ENCODE data around the gene VGLL4. TPM values are rescaled to one million over a fixed set of nuclear protein-coding genes. Genes with fewer than 3 reads are reported as not detected.
A peak's percentile ranks its signal among the peaks of the same experiment; 100 is the strongest.

Gene VGLL4
- total RNA-seq, 1 experiment from 2014 or later: 66.0 TPM

DNA sequence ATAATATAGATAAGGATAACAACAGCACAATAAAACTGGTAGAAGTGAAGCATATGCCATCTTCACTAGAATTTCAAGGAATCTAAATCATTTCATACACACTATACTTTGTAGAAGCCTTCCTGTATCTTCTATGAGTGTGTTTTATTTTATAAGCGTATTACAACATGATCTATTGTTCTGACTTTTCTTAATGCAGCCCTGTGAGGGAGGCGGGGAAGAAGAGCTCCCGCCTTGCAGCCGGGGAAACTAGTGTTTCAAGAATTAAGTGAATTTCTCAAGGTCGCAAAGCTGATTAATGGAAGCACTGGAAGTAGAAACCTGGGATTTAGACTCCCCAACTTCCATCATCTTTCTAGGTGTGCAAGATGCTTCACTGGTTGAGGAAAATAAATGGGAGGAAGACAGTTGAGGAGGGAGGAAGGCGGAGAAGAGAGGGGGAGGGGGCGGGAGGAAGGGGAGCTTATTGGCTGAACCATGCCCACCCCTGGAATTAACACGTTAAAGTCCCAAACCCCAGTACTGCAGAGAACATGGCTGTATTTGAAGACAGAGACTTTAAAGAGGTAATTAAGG, 32.9 kb downstream of the VGLL4 start:
- no peak for DNase-seq (ENCODE audit: low read depth, low spot score)
- in situ Hi-C loops (cut with HindIII; ENCODE audit: low pct_unique_long_range_greater_than_20kb, low sequenced_read_pairs) (no loop called here), intact Hi-C loops (cut with micrococcal nuclease; ENCODE audit: unreplicated experiment) (no loop called here)
- ChIA-PET POLR2A (no interaction called here), CTCF (no interaction called here)
- H3K36me3 ChIP-seq (ENCODE audit: control insufficient read depth, insufficient read depth, low read length): no peaks in the 10 kb centered on the region
- H3K9me3 ChIP-seq (ENCODE audit: control insufficient read depth, insufficient read depth, low read depth, low read length): no peaks in the 10 kb centered on the region
- no peaks in the 10 kb centered on the region for H3K27me3 ChIP-seq (ENCODE audit: control insufficient read depth, insufficient read depth, low read length)
- no TSS peak for BruUV-seq (replicated peaks)
- H3K4me1 ChIP-seq (ENCODE audit: control insufficient read depth, insufficient read depth, low read length): peaks cover 95% of the 10 kb centered on the region
- H3K4me3 ChIP-seq (ENCODE audit: low read depth in 2 of 2, low read length in 2 of 2): peak overlapping the region in 1 of 2 experiments; percentile 30; a peak in 2 of 4 replicates
- TF ChIP-seq, protein P1, sequence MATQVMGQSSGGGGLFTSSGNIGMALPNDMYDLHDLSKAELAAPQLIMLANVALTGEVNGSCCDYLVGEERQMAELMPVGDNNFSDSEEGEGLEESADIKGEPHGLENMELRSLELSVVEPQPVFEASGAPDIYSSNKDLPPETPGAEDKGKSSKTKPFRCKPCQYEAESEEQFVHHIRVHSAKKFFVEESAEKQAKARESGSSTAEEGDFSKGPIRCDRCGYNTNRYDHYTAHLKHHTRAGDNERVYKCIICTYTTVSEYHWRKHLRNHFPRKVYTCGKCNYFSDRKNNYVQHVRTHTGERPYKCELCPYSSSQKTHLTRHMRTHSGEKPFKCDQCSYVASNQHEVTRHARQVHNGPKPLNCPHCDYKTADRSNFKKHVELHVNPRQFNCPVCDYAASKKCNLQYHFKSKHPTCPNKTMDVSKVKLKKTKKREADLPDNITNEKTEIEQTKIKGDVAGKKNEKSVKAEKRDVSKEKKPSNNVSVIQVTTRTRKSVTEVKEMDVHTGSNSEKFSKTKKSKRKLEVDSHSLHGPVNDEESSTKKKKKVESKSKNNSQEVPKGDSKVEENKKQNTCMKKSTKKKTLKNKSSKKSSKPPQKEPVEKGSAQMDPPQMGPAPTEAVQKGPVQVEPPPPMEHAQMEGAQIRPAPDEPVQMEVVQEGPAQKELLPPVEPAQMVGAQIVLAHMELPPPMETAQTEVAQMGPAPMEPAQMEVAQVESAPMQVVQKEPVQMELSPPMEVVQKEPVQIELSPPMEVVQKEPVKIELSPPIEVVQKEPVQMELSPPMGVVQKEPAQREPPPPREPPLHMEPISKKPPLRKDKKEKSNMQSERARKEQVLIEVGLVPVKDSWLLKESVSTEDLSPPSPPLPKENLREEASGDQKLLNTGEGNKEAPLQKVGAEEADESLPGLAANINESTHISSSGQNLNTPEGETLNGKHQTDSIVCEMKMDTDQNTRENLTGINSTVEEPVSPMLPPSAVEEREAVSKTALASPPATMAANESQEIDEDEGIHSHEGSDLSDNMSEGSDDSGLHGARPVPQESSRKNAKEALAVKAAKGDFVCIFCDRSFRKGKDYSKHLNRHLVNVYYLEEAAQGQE (IDR thresholded peaks at IDR 0.05; ENCODE audit: insufficient read depth in 1 of 2, low read depth in 2 of 2, low read length in 1 of 2): no peak
- no peak for TF ChIP-seq TCF7L2 (IDR thresholded peaks at IDR 0.05; ENCODE audit: low read depth, low read length)
- TF ChIP-seq, protein P2, sequence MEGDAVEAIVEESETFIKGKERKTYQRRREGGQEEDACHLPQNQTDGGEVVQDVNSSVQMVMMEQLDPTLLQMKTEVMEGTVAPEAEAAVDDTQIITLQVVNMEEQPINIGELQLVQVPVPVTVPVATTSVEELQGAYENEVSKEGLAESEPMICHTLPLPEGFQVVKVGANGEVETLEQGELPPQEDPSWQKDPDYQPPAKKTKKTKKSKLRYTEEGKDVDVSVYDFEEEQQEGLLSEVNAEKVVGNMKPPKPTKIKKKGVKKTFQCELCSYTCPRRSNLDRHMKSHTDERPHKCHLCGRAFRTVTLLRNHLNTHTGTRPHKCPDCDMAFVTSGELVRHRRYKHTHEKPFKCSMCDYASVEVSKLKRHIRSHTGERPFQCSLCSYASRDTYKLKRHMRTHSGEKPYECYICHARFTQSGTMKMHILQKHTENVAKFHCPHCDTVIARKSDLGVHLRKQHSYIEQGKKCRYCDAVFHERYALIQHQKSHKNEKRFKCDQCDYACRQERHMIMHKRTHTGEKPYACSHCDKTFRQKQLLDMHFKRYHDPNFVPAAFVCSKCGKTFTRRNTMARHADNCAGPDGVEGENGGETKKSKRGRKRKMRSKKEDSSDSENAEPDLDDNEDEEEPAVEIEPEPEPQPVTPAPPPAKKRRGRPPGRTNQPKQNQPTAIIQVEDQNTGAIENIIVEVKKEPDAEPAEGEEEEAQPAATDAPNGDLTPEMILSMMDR (IDR thresholded peaks at IDR 0.05): no peak
- no peak for TF ChIP-seq SIN3A (IDR thresholded peaks at IDR 0.05; ENCODE audit: borderline replicate concordance, insufficient read depth, low read depth, low read length)
- TF ChIP-seq POLR2AphosphoS5 (IDR thresholded peaks at IDR 0.05; ENCODE audit: low read depth, low read length): no peak
- peak overlapping the region; percentile 97 for H3K27ac ChIP-seq (ENCODE audit: low read length)
- ATAC-seq: no peak

DNA sequence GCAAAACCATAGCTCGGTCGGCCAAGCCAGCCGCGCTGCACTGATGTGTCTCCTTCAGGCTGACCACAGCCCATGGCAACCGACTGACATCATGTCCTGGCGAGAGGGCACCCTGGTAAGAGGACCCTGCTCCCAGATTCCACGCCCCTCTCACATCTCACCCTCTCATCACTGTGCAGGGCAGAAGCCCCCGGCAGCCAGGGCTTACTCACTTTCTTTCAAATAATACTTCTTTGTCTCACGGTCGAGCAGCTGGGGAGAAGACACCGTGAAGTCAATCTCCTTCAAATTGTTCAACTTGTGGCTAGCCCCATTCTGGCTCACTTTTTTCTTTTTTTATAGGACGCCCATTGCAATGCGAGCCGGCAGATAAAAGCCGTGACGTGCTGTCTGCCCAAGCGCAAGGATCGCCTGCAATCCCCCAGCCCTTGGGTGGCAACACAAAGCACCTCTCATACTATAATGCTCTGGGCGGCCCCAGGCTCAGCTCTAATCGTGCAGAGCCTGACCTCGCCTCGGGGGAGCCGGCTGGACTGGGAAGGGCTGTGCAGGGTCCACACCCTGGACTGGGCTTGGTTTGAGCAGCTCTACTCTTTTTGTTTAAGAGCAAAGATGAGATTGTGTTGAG, 33.6 kb downstream of the VGLL4 start:
- TF ChIP-seq TCF7L2 (IDR thresholded peaks at IDR 0.05; ENCODE audit: low read depth, low read length): peak; percentile 61; the same call in 1 of the 2 replicates
- TF ChIP-seq, protein P2 (IDR thresholded peaks at IDR 0.05): no peak

More for the DNA sequence above, 33.6 kb downstream of the VGLL4 start:
- no peak for DNase-seq (ENCODE audit: low read depth, low spot score)
- intact Hi-C loops (cut with micrococcal nuclease; ENCODE audit: unreplicated experiment): no loop called here
- ATAC-seq: peak; percentile 71
- no peaks in the 10 kb centered on the region for H3K9me3 ChIP-seq (ENCODE audit: control insufficient read depth, insufficient read depth, low read depth, low read length)
- peak overlapping the region; percentile 3 to 30; a peak in 2 of 4 replicates for H3K4me3 ChIP-seq (ENCODE audit: low read depth in 2 of 2, low read length in 2 of 2)
- in situ Hi-C loops (cut with HindIII; ENCODE audit: low pct_unique_long_range_greater_than_20kb, low sequenced_read_pairs): no loop called here
- H3K36me3 ChIP-seq (ENCODE audit: control insufficient read depth, insufficient read depth, low read length): no peaks in the 10 kb centered on the region
- ChIA-PET CTCF (no interaction called here), POLR2A (no interaction called here)
- no peaks in the 10 kb centered on the region for H3K27me3 ChIP-seq (ENCODE audit: control insufficient read depth, insufficient read depth, low read length)
- peak overlapping the region; percentile 97 for H3K27ac ChIP-seq (ENCODE audit: low read length)
- H3K4me1 ChIP-seq (ENCODE audit: control insufficient read depth, insufficient read depth, low read length): peaks cover 95% of the 10 kb centered on the region
- BruUV-seq (replicated peaks): no TSS peak
